ENCODE results near the gene PPP5C. TPM values are rescaled to one million over a fixed set of nuclear protein-coding genes. Genes with fewer than 3 reads are reported as not detected.

The PPP5C gene
- total RNA-seq, 1 experiment from 2014 or later, result 125 TPM

DNA sequence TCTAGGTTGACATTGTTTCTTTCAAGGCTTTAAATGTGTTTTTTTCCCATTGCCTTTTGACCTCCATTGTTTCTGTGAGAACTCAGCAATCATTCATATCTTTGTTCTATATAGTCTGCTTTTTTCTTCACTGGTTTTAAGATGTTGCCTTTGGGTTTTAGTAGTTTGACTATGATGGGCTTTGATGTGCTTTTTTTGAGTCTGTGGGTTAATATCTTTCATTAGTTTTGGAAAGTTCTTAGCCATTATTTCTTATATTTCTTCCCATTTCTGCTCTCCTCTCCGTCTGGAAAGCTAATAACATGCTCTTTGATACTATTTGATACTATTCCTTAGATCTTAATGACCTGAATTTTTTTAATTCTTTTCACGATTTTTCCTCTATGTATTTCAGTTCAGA lies 33.8 kb downstream of the PPP5C start:
- in situ Hi-C loops (cut with HindIII; ENCODE audit: low sequenced_read_pairs), result no loop called here
- no peak for DNase-seq (ENCODE audit: low spot score)

DNA sequence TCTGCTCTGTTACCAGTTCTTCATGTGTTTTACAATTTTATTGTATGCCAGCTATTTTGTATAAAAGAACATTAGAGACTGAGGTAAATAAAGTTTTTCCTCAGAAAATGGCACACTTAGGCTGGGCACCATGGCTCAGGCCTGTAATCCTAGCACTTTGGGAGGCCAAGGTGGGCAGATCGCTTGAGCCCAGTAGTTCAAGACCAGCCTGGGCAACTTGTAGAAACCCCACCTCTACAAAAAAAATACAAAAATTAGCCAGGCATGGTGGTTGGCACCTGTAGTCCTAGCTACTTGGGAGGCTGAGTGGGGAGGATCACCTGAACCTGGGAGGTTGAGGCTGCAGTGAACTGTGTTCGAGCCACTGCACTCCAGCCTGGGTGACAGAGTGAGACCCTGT lies 34.5 kb downstream of the PPP5C start:
- no peak for DNase-seq (ENCODE audit: low spot score)
- in situ Hi-C loops (cut with HindIII; ENCODE audit: low sequenced_read_pairs), result no loop called here

DNA sequence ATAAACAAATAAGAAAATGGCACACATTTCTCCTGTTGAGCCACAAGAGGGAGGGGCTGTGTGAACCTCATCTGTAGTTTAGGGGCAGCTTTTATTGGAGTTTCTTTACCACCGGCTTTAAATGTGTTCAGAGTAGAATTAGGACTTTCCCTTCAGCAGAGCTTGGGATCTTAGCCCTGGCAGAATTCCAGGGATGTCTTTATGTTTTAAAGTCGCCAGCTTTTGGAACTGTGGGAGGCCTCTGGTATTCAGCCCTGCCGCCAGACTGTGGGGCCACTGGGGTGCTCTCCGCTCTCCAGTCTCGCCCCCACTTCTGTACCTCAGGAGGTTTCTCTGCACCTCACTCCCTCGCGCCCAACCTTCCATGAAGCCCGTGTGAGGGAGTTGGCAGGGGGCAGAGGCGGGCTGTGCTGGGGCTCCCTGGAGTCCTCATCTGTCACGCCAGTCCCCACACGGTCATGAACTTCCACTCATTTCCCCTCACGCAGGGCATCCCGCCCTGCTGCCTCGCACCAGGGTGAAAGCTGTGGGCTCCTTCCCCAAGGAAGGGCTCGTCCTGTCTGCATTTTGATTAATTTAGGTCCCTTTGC lies 35.0 kb downstream of the PPP5C start:
- in situ Hi-C loops (cut with HindIII; ENCODE audit: low sequenced_read_pairs), result no loop called here

DNA sequence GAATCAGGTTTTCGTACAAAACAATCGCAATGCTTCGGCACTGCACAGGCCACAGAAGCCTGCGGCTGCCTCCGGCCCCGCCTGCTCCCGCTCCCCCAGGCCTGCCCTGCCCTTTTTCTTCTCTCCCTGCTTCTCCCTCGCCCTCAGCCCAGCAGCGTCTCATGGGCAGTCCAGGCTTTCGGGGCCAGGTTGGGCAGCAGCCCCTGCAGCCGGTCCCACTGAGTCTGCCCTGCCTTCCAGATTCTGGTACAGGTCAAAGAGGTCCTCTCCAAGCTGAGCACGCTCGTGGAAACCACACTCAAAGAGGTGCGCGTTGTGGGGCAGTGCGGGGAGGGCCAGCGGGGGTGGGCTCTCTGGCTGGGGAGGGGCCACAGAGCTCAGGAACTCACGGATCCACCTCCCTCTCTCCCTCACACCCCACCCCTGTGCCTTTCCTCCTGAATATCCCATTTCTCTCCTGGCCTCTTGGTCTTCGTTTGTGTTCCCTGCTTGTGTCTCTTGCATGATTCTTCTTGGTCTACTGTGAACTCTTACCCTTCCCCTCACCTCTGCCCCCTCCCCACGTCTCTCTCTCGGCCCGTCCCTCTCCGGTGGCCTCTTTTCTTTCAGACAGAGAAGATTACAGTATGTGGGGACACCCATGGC lies 36.4 kb downstream of the PPP5C start:
- in situ Hi-C loops (cut with HindIII; ENCODE audit: low sequenced_read_pairs), result no loop called here
- DNase-seq (ENCODE audit: low spot score), result no peak

More for the DNA sequence above, 35.0 kb downstream of the PPP5C start:
- DNase-seq (ENCODE audit: low spot score), result peak; percentile 55

DNA sequence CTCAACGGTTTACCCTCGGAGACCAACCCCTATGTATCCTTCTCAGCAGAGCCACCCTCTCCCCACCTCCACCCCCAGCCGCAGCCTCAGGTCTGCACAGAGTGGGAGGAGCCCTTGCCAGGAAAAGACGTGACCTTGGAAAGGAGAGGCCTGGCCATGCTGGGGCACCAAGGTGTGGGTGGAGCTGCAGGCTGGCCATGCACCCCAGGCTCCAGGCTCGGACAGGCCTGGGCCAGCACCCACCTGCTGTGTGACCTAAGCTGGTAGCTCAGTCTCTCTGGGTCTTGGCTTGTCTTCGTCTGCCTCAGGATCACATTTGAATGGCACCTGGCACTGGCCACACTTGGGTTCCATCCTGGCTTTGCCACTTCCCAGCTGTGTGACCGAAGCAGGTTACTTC lies 37.0 kb downstream of the PPP5C start:
- in situ Hi-C loops (cut with HindIII; ENCODE audit: low sequenced_read_pairs), result no loop called here
- no peak for DNase-seq (ENCODE audit: low spot score)

DNA sequence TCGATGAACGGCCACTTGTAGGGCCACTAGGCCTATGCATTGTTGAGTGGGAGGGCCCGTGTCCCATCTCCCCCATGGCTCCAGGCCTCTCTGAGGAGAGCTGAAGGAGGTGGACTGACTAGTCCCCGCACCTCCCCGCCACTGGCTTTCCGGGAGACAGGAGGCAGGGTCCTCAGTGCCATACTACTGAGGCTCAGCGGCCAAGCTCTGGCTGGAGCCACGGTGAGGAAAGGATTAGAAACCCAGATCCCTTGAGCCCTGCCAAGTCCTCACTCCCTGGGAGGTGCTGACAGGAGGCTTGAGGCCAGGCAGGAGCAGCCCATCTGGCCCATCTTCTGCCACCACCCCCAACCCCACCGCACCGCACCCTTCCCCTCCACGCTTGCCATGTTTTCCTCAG lies 37.5 kb downstream of the PPP5C start:
- DNase-seq (ENCODE audit: low spot score), result no peak
- in situ Hi-C loops (cut with HindIII; ENCODE audit: low sequenced_read_pairs), result no loop called here

DNA sequence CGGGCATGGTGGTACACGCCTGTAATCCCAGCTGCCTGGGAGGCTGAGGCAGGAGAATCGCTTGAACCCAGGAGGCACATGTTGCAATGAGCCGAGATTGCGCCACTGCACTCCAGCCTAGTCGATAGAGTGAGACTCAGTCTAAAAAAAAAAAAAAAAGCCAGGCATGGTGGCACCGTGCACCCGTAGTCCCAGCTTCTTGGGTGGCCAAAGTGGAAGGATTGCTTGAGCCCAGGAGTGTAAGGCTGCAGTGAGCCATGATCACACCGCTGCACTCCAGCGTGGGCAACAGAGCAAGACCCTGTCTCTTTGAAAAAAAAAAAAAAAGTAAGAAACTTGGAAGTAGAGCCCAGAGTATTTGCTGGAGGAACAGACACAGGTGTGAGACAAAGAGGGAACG lies 38.7 kb downstream of the PPP5C start:
- no peak for DNase-seq (ENCODE audit: low spot score)
- in situ Hi-C loops (cut with HindIII; ENCODE audit: low sequenced_read_pairs), result no loop called here

DNA sequence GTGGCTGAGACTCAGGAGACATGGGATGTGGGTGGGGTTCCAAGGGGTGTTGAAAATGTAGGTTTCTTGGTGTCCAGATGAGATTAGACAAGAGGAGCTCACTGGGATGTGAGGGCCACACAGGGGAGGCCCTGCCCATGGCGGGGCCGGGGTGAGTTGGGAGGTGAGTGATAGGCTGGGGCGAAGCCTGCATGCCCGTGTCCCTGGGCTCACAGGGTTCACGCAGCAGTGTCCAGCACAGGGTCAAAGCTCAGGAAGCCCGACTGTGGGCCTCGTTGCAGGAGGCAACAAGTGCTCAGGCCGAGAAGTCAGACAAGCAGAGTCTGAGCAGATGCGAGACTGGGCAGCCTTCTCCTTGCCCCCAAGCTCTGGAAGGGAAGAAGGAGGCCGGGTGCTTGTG lies 39.3 kb downstream of the PPP5C start:
- in situ Hi-C loops (cut with HindIII; ENCODE audit: low sequenced_read_pairs), result no loop called here
- DNase-seq (ENCODE audit: low spot score), result no peak

DNA sequence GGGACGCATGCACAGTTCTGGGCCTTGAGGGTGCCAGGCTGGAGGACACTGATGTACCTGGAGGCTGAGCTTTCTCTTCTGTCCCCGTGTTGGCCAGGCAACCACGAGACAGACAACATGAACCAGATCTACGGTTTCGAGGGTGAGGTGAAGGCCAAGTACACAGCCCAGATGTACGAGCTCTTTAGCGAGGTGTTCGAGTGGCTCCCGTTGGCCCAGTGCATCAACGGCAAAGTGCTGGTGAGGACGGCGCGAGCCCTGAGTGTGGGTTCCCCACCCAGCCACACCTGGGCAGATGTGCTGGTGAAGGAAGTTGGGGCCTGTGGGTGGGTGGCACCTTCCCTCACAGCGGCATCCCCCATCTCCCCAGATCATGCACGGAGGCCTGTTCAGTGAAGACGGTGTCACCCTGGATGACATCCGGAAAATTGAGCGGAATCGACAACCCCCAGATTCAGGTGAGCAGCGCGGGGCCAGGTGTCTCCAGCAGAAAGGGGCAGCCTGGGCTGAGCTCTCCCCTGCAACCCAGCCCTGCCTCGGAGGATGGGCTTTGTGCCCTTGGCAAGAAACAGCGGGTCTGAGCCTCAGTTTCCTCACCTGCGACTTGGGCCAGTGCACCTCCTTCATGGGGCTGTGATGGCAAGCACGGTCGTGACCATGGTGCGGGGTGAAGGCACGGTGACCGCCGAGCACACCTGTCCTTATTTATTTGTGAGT lies 40.3 kb downstream of the PPP5C start:
- DNase-seq (ENCODE audit: low spot score), result no peak
- in situ Hi-C loops (cut with HindIII; ENCODE audit: low sequenced_read_pairs), result no loop called here

DNA sequence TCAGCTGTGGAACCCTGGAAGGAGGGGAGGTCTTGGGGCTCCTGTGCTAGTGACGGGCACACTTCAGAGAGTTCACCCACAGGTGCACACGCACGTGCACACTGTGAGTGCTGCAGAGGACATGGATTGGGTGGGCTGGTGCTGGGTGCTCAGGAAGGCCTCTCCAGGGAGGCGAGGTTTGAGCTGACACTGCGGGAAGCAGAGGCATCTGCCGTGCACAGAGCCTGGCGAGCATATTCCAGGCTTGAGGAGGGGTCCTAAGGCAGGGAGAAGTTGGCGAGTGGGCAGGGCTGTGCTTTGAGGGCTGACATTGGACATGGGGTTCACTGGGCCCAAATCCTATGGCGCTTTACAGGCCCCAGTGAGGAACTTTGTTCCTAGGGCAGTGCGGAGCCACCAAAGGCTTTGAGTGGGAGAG lies 40.8 kb downstream of the PPP5C start:
- no peak for DNase-seq (ENCODE audit: low spot score)
- in situ Hi-C loops (cut with HindIII; ENCODE audit: low sequenced_read_pairs), result no loop called here

DNA sequence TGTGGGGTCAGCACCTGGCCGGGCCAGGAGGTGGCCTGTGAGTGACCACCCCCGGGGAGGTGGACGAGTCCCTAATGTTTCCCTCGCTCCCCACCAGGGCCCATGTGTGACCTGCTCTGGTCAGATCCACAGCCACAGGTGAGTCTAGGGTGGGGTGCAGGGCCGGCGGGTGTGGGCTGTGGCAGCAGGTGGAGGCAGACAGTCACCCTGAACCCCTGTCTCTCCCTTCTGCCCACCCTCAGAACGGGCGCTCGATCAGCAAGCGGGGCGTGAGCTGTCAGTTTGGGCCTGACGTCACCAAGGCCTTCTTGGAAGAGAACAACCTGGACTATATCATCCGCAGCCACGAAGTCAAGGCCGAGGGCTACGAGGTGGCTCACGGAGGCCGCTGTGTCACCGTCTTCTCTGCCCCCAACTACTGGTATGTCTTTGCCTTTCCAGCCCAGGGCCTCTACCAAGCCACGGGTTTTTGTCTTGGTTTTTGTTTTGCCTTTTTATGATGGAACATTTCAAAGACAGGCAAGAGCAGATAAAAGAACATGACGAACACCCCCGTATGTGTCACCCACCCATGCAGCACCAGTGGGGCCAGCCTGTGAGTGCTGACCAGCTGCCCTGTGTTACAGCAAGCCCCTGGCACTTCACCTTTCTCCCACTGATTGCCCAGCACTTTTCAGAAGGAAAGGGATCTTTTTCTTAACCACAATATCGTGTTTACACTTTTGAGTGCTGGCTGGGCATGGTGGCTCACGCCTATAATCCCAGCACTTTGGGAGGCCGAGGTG lies 41.6 kb downstream of the PPP5C start:
- in situ Hi-C loops (cut with HindIII; ENCODE audit: low sequenced_read_pairs), result no loop called here
- DNase-seq (ENCODE audit: low spot score), result no peak

DNA sequence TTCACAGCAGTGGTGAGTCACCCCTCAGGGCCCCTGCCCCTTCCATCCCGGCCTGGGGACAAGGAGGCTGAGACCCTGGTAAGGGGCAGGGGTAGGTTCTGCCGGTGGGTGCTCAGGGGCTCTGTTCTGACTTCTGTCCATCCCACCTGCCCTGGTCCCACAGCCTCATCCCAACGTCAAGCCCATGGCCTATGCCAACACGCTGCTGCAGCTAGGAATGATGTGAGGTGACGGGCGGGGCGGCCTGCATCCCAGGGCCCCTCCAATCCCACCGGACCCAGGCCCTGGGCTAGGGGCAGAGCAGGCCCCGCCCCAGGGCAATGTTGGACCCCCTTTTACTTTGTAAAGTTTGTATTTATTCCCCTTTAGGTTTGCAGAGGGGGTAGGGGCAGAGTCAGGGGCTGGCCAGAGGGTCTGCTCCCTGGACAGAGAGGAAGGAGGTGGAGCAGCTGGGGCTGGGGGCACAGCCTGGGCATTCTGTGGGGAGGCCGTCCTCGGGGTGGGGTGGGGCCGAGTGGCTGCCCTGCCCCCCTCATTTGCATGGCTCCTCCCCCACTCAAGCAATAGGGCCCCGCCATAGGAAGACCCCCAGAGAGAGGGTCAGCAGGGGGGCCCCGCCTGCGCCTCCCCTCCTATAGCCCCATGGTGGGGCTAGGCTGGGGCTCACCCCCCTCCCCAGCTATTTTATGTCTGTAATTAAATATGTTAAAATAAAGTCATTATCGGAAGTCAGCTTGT lies 43.4 kb downstream of the PPP5C start:
- no peak for DNase-seq (ENCODE audit: low spot score)
- in situ Hi-C loops (cut with HindIII; ENCODE audit: low sequenced_read_pairs), result no loop called here

DNA sequence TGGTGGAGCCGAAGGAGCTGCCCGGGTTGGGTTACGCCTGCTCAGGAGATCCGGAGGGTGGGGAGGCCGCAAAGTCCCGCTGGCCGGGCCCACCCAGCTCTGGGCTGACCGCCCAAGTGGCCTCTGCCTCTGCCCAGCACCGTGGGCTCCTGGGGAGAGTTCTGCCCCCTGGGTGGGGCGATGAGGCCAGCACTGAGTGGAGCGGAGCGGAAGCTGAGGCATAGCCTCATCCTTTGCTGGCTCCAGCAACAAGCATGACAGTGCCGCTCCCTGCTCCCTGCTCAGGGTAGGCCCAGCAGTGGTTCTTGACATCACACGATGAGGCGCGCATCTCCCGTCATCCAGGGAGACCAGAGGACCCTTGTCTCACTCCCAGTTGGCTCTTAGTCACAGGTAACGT lies 44.0 kb downstream of the PPP5C start:
- in situ Hi-C loops (cut with HindIII; ENCODE audit: low sequenced_read_pairs), result no loop called here
- DNase-seq (ENCODE audit: low spot score), result no peak

DNA sequence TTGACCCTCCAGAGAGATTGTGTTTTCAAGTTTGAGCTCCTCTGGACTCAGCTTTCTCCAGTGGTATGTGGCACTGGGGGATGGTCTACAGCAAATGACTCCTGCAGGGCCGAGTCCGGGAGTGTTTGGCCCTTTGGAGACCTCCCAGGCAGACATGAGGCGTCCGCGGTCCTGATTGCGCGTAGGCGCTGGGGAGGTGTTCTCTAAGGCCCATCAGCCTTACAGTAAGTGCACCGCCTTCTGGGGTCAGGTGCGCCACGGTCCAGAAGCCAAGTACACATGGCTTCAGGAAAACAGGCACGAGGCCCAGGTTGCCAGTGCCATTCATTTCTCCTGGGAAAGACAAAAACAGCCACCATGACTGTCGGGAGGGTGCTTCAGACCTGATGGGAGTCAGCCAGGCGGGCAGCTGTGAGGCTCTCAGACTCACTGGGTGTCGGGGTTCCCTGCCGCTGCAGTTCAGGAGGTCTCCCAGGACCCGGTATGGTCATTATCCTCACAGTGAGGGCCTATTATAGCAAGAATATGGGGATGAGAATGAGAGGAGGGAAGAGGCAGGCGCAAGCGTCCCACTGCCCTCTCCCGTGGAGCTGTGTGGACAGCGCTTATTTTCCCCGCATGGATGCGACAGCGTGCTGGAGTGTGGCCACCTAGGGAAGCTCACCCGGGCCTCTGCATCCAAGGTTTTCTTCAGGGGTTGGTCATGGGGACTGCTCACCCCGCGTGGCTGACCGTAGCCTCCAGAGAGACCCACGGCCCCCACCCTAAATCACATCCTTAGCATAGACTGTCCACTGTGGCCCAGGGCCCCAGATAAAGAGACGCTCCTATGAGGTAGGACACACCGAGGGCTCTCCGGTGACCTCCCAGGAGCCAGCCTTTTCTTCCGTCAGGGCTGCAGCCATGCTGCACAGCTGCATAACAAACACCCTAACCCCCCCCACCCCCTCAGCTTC lies 44.7 kb downstream of the PPP5C start:
- in situ Hi-C loops (cut with HindIII; ENCODE audit: low sequenced_read_pairs), result no loop called here
- no peak for DNase-seq (ENCODE audit: low spot score)

DNA sequence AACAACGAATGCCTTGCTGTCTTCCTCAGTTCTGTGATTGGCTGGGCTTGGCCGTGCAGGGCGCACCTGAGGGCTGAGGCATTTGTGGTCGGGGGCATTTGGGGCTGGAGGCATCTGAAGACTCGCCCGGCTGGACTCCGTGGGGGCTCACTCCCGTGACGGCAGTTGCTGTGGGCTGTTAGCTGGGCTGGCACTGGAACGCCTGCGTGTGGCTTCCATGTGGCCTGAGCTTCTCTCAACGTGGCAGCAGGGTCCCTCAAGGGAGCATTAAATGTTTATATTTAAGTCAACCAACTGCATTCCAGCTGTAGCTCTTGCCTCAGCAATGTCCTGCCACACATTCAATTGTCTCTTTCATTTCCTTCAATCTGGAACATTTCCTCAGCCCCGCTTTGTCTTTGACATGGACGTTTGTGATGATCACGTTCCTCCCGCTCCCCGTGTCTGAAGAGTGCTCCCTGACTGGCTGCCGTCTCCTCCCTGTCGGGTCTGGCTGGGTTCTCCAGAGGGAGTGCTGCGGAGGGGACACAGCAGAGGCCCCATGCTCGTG lies 45.4 kb downstream of the PPP5C start:
- in situ Hi-C loops (cut with HindIII; ENCODE audit: low sequenced_read_pairs), result no loop called here

DNA sequence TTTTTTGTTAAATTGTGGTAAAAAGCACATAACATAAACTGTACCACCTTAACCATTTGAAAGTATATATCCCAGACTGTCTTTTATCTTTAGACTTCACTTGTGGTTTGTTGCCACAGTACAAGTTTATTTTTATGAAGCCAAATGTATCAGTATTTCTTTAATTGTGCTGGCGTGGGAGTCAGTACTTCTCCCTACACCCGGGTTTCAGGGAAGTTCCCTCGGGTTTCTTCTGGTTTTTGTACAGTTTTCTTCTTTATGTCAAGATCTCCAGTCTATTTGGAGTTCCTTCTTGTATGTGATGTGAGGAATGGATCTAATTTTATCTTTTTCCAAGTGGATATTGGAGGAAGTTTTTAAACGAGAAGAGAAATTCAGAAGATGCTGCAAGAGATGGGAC lies 46.0 kb downstream of the PPP5C start:
- in situ Hi-C loops (cut with HindIII; ENCODE audit: low sequenced_read_pairs), result no loop called here
- no peak for DNase-seq (ENCODE audit: low spot score)

More for the DNA sequence above, 45.4 kb downstream of the PPP5C start:
- DNase-seq (ENCODE audit: low spot score), result no peak

DNA sequence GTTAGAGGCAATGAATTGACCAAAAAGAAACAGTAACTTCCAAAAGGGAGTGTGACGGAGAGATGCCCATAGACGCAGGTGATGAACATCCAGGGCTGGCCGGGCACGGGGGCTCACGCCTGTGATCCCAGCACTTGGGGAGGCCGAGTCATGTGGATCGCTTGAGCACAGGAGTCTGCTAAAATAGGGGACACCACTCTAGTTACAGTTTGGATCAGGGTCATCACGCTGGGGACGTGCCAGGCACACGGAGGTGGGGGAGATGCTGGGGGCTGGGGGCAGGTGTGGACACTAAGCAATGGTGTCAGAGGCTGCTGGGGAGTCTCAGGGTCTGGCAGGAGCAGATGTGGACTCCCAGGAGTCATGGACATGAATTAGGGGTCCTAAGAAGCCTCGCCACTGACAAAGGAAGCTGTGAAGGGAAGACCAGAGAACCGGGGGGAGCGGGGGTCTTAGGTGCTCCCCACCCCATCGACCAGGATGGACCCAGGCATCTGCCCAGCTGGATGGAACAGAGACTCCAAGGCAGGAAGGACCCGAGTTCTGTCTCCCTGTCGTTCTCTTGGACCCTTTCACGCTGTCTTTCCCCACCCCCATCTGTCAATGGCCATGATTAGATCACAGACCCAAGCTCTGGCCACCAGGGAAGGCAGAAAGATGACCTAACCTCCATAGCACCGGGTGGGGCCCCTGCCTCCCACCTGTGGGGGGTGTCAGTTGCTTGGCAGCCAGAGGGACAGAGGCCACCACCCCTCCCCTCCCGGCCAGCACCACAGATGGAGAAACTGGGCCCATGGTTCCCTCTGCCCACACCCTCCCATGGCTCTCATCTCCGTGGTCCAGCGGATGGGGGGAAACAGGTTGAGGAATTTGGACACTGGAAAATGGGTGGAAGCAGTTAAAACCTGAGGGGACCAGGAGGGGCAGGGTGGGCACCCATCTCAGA lies 46.8 kb downstream of the PPP5C start:
- in situ Hi-C loops (cut with HindIII; ENCODE audit: low sequenced_read_pairs), result no loop called here

More for the DNA sequence above, 46.8 kb downstream of the PPP5C start:
- DNase-seq (ENCODE audit: low spot score), result no peak

Data from G401 (cell line).